HG03558 (cell line): ENCODE results near the gene RUNX2.

Experiments
- ATAC-seq: cut with Tn5 transposase; IDR thresholded peaks from one replicate; pipeline ENCODE4 v1.9.1; 2021; ENCODE audit warnings: moderate number of reproducible peaks; ENCODE audit not compliant: unreplicated experiment; ENCODE audit errors: extremely low read depth

RUNX2 gene

GRCh38 chr6:45350186-45350710 is 22.1 kb downstream of the RUNX2 start:
- no peak for ATAC-seq

- no peak for ATAC-seq
Measured at GRCh38 chr6:45351076-45351475, 22.9 kb downstream of the RUNX2 start.

GRCh38 chr6:45351667-45352066 is 23.5 kb downstream of the RUNX2 start:
- ATAC-seq = no peak

- ATAC-seq = no peak
Measured at GRCh38 chr6:45353654-45354053, 25.5 kb downstream of the RUNX2 start.

- no peak for ATAC-seq
Measured at GRCh38 chr6:45364466-45364865, 36.3 kb downstream of the RUNX2 start.

GRCh38 chr6:45365036-45365435 is 36.9 kb downstream of the RUNX2 start:
- ATAC-seq = no peak

GRCh38 chr6:45366534-45366933 is 38.4 kb downstream of the RUNX2 start:
- no peak for ATAC-seq

- no peak for ATAC-seq
Measured at GRCh38 chr6:45367999-45368398, 39.9 kb downstream of the RUNX2 start.

- ATAC-seq = no peak
Measured at GRCh38 chr6:45369870-45370269, 41.7 kb downstream of the RUNX2 start.

GRCh38 chr6:45371924-45372573 is 43.9 kb downstream of the RUNX2 start:
- ATAC-seq = no peak

GRCh38 chr6:45375449-45375848 is 47.3 kb downstream of the RUNX2 start:
- no peak for ATAC-seq

GRCh38 chr6:45376310-45377042 is 48.3 kb downstream of the RUNX2 start:
- no peak for ATAC-seq

- ATAC-seq = no peak
Measured at GRCh38 chr6:45377043-45377553, 49.0 kb downstream of the RUNX2 start.

GRCh38 chr6:45377554-45378333 is 49.6 kb downstream of the RUNX2 start, which contains the start of gene SUPT3H:
Gene SUPT3H (minus strand): TSS chr6:45377934.
- ATAC-seq = peak; percentile 65

- ATAC-seq = peak; percentile 8
Measured at GRCh38 chr6:45378334-45378926, 50.3 kb downstream of the RUNX2 start.

- no peak for ATAC-seq
Measured at GRCh38 chr6:45382391-45382790, 54.3 kb downstream of the RUNX2 start.

GRCh38 chr6:45386501-45386900 is 58.4 kb downstream of the RUNX2 start:
- no peak for ATAC-seq

GRCh38 chr6:45387236-45387635 is 59.1 kb downstream of the RUNX2 start:
- ATAC-seq = no peak

- ATAC-seq = no peak
Measured at GRCh38 chr6:45388328-45388727, 60.2 kb downstream of the RUNX2 start.

- no peak for ATAC-seq
Measured at GRCh38 chr6:45394586-45395095, 66.5 kb downstream of the RUNX2 start.
